HepG2 (cell line): ENCODE measurements around the gene RFX7. TPM values are rescaled to one million over a fixed set of nuclear protein-coding genes. Genes with fewer than 3 reads are reported as not detected.

Experiments used
- AKAP8 ChIP-seq: sonication (generic); formaldehyde crosslinking; IDR thresholded peaks from 2 replicates; pipeline ENCODE4 v1.5.1; 2020; ENCODE audit warnings: mild to moderate bottlenecking, missing genetic modification reagents
- ARID4A ChIP-seq: sonication (generic); formaldehyde crosslinking; IDR thresholded peaks from 2 replicates; pipeline ENCODE4 v1.5.0; 2020; ENCODE audit warnings: mild to moderate bottlenecking, missing genetic modification reagents, borderline replicate concordance
- ASH2L ChIP-seq: fragments of 300-600, 200-600 bp; sonication (generic); IDR thresholded peaks from 2 replicates; pipeline ENCODE4 v1.7.0; 2017; ENCODE audit warnings: low read depth, mild to moderate bottlenecking, moderate library complexity, mixed read lengths, low read length; ENCODE audit not compliant: insufficient read length
- CBX5 ChIP-seq: sonication (generic); formaldehyde crosslinking; IDR thresholded peaks from 2 replicates; pipeline ENCODE4 v1.4.0; 2020; ENCODE audit warnings: missing genetic modification reagents, borderline replicate concordance
- ELF4 ChIP-seq: sonication (generic); formaldehyde crosslinking; IDR thresholded peaks from 2 replicates; pipeline ENCODE4 v1.5.0; 2020; ENCODE audit warnings: missing genetic modification reagents, mild to moderate bottlenecking, moderate library complexity, borderline replicate concordance
- HHEX ChIP-seq: IDR thresholded peaks from 2 replicates; pipeline ENCODE4 v1.6.1; 2016; ENCODE audit warnings: control low read depth
- HIVEP1 ChIP-seq: sonication (generic); formaldehyde crosslinking; IDR thresholded peaks from 2 replicates; pipeline ENCODE4 v1.4.0; 2020; ENCODE audit warnings: mild to moderate bottlenecking, missing genetic modification reagents
- HMGXB4 ChIP-seq, 2 experiments: sonication (generic) in 1 of 2; formaldehyde crosslinking in 1 of 2; IDR thresholded peaks; 2 replicates each; pipeline versions ENCODE4 v1.4.0 to v1.6.1; 2018 to 2020; ENCODE audit warnings: missing genetic modification reagents in 2 of 2, borderline replicate concordance in 1 of 2, low read depth in 1 of 2, mild to moderate bottlenecking in 1 of 2, missing biosample characterization in 1 of 2
- PCBP2 ChIP-seq: fragments of 200-400 bp; formaldehyde crosslinking; optimal IDR thresholded peaks from 2 replicates; pipeline ENCODE3; 2018; ENCODE audit warnings: low read length, low read depth; ENCODE audit not compliant: poor library complexity, severe bottlenecking
- RXRB ChIP-seq: IDR thresholded peaks from 2 replicates; pipeline ENCODE4 v1.6.1; 2016; ENCODE audit warnings: borderline replicate concordance, missing genetic modification reagents, missing compliant biosample characterization
- SP140L ChIP-seq: sonication (generic); formaldehyde crosslinking; IDR thresholded peaks from 2 replicates; pipeline ENCODE4 v1.4.0; 2020; ENCODE audit warnings: missing genetic modification reagents, borderline replicate concordance
- THAP11 ChIP-seq: IDR thresholded peaks from 2 replicates; pipeline ENCODE4 v1.6.1; 2016; ENCODE audit warnings: missing biosample characterization, missing genetic modification reagents
- U2AF2 ChIP-seq: fragments of 200-400 bp; formaldehyde crosslinking; IDR thresholded peaks from 2 replicates; pipeline ENCODE4 v1.6.1; 2017; ENCODE audit warnings: low read depth, mild to moderate bottlenecking, low read length
- ZNF382 ChIP-seq: sonication (generic); formaldehyde crosslinking; IDR thresholded peaks from 2 replicates; pipeline ENCODE4 v1.5.0; 2020; ENCODE audit warnings: missing genetic modification reagents, mild to moderate bottlenecking, borderline replicate concordance
- ZNF556 ChIP-seq: sonication (generic); formaldehyde crosslinking; IDR thresholded peaks from 2 replicates; pipeline ENCODE4 v1.4.0; 2020; ENCODE audit warnings: mild to moderate bottlenecking, missing genetic modification reagents, borderline replicate concordance
- ZNF567 ChIP-seq: sonication (generic); formaldehyde crosslinking; IDR thresholded peaks from 2 replicates; pipeline ENCODE4 v1.8.1; 2023; ENCODE audit warnings: mild to moderate bottlenecking, missing genetic modification reagents, borderline replicate concordance
- ZNF576 ChIP-seq: sonication (generic); formaldehyde crosslinking; IDR thresholded peaks from 2 replicates; pipeline ENCODE4 v1.4.0; 2020; ENCODE audit warnings: mild to moderate bottlenecking, missing genetic modification reagents
- ZNF800 ChIP-seq: sonication (generic); formaldehyde crosslinking; IDR thresholded peaks from 2 replicates; pipeline ENCODE4 v1.4.0; 2020; ENCODE audit warnings: missing genetic modification reagents
- polyA plus RNA-seq, 8 experiments: library from polyadenylated mRNA; depleted of rRNA in 3 of 8; stranded (reverse) in 7 of 8; unstranded in 1 of 8; fragments of >200 nt; fragmentation: Illumina TruSeq in 4 of 8; extraction: Trizol in 4 of 8; gene quantifications; 2 replicates each; pipeline versions ENCODE4 v1.2.1 to v1.2.3, GENCODE V29; 2011 to 2016; ENCODE audit warnings: low read depth in 4 of 8, missing spikeins in 1 of 8, mixed read lengths in 1 of 8; ENCODE audit not compliant: insufficient read depth in 1 of 8
- total RNA-seq, 5 experiments: library from RNA; depleted of rRNA; stranded (reverse); fragments of >200 nt; fragmentation: Illumina TruSeq; extraction: Trizol; gene quantifications; 2 replicates each; pipeline ENCODE4 v1.2.3, GENCODE V29; 2016; ENCODE audit warnings: low read depth in 1 of 5

RFX7 gene
- total and polyA plus RNA-seq, 2 of the 13 experiments (the other 11 are each of a cell fraction or from before 2014, with no cell fraction given): 8.5 to 10.4 TPM

- TF ChIP-seq PCBP2 (no peak), ZNF382 (CRISPR knock-in tag) (no peak), CBX5 (CRISPR knock-in tag) (peak; percentile 88; the same call in 1 of the 2 replicates), ELF4 (CRISPR knock-in tag) (no peak), U2AF2 (no peak), ZNF556 (CRISPR knock-in tag) (no peak), ARID4A (CRISPR knock-in tag) (peak; percentile 45; the same call in 1 of the 2 replicates), HHEX (CRISPR knock-in tag) (0 out of 2 replicates have a peak, but pooled peaks have one; percentile 34), ZNF800 (CRISPR knock-in tag) (peak; percentile 63; the same call in 1 of the 2 replicates), HIVEP1 (CRISPR knock-in tag) (peak; percentile 30; the same call in 1 of the 2 replicates), RXRB (peak; percentile 83), THAP11 (CRISPR knock-in tag) (peak; percentile 78), HMGXB4 (CRISPR knock-in tag; IDR thresholded peaks at IDR 0.05; ENCODE audit: borderline replicate concordance in 1 of 2, low read depth in 1 of 2) (0 out of 4 replicates have a peak, but pooled peaks of 1 of the 2 experiments have one; percentile 40), SP140L (0 out of 2 replicates have a peak, but pooled peaks have one; percentile 31), ZNF576 (CRISPR knock-in tag) (no peak), AKAP8 (no peak), ZNF567 (CRISPR knock-in tag) (no peak), ASH2L (no peak)
These were observed 203.3 kb downstream of the RFX7 start (continued) for GRCh38 chr15:56040081-56041035.
